ENCODE data around the gene HDAC11.

The HDAC11 gene

GRCh38 chr3:13528217-13528867 is 48.2 kb downstream of the HDAC11 start:
- no peak for DNase-seq

GRCh38 chr3:13529196-13530112 is 49.3 kb downstream of the HDAC11 start:
- no peak for DNase-seq

- no peak for DNase-seq
Observed at GRCh38 chr3:13530241-13531009, 50.3 kb downstream of the HDAC11 start.

DNA sequence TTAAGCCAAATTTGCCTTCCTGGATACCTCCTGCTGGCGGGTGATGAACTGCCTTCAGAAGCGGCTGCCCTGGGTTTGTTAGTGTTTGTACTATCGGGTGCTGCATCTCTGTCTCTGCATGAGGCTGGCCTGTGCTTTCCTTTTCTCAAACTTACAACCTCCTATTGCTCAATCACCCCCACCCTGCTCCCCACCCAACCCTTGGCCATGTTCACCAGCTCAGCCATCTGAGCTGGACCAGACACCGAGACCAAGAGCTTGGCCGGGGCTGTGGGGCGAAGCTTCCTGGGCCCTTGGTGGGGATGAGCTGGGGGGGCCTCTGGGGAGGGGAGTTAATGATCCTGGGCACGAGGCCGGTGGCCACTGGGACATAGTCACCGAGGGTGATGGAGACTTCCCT is 52.0 kb downstream of the HDAC11 start:
- DNase-seq, result no peak

DNA sequence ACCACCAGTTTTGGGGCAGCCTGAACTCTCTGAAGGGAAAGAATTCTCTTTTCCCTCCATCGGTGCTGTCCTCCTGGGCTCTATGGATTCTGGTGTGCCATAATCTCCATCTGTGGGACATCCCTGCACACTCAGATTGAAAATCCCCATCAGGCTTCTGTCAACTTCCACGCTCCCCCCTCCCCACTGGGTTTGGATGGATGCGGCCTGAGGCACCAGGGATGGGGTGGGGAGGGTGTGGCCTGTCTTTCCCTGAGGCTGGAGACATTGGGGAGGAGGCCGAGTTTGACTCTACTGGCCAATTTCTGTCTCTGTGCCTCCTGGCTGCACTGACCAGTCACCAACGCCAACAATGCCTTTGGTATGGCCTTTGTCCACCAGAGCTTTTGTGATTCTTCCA is 52.5 kb downstream of the HDAC11 start:
- DNase-seq, result no peak

DNA sequence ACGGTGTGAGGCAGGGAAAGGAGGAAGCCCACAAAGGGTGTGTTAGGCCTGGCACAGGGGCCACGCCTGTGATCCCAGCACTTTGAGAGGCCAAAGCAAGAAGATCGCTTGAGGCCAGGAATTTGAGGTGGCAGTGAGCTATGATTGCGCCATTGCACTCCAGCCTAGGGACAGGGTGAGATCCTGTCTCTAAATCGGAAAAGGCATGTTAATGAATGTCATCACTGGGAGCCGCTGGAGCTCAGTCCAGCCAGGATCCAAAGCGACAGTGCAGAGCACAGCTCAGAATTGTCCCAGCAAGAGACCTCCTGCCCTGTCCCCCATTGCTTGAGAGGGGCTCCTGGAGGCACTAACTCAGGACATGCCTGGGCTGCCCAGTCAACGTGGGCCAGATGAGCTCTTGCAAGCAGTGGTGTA is 53.8 kb downstream of the HDAC11 start:
- DNase-seq, result no peak

GRCh38 chr3:13535526-13535875 is 55.4 kb downstream of the HDAC11 start:
- DNase-seq, result no peak

- no peak for DNase-seq
Observed at GRCh38 chr3:13535905-13536304, 55.8 kb downstream of the HDAC11 start.

- DNase-seq, result no peak
Observed at GRCh38 chr3:13536432-13536831, 56.3 kb downstream of the HDAC11 start.

DNA sequence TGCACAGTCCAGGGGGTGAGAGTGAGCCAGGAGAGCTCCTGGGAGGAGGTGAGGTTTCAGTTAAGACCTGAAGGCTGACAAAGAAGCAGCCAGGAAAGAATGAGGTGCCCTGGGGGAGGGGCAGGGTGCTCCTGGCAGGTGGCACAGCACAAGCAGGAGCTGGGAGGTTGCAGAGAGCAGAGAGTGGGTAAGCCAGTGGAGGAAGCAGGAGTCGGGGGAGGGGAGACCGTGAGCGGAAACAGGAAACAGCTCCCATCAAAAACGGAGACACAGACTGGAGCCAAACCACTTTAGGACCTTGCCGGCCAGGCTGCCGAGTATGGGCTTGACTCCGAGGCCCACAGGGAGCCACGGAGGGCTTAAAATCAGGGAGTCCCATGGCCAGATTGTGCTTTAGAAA is 56.7 kb downstream of the HDAC11 start:
- no peak for DNase-seq

DNA sequence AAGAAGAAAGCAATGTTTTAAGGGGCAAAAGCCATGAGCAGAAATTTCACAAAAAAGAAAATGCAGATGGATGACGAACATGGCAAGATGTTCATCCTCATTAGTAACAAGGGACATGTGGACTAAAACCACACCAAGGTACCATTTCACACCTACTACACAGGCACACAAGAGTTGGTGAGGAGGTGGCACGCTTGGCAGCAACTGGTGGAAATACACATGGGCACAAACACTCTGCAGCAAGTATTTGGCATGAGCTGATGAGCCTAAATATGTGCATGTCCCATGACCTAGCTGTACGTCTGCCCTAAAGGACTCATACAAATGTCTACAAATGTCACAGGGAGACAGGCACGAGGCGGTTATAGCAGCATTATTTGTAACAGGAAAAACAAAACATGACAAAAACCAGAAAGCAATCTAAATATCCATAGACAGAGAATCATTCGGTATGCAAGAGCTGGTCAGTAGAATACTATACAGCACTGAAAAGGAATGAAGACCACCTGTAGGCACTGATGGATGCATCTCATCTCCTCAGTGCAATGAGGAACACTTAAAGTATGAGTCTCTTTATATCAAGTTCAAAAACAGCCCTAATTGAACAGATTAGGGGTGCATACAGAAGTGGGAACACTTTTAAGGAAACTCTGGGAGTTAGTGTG is 57.3 kb downstream of the HDAC11 start:
- DNase-seq, result no peak

- no peak for DNase-seq
Observed at GRCh38 chr3:13537909-13538296, 57.8 kb downstream of the HDAC11 start.

DNA sequence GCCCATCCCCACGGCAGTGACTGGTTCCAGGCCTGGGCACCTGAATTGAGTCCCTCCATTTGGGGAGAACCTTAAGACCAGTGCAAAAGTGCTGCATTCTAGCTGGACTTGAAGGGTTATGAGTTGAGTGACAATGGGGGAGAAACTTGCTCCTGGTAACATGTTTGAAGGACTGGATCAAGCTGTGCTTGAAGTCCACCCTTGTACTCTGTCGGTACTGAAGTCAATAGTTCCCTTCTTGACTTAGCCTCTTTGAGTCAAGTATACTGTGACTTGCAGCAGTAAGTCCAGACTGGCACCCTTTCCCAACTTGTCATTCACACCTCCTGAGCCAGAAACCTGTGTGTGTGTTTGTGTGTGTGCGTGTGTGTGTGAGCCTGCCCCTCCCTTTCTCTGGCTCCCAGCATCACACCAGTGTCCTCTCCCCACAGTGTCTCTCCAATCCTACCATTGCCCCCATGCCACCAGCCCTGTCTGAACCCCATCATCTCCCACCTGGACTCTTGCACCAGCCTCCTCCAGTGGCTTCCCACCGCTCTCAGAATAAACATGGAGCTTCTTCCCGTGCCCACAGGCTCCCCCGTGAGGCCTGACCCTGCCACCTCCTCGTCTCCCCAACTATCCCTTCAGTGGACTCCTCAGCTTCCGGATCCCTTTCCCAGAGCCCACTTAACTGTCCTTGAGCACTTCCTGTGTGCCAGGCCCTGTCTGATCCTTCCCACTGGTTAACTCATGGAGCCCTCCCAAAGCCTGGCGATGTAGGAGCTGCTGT is 58.6 kb downstream of the HDAC11 start:
- DNase-seq, result no peak

- DNase-seq, result no peak
Observed at GRCh38 chr3:13539292-13539638, 59.2 kb downstream of the HDAC11 start.

- no peak for DNase-seq
Observed at GRCh38 chr3:13539671-13540070, 59.6 kb downstream of the HDAC11 start.

- DNase-seq, result no peak
Observed at GRCh38 chr3:13540297-13540995, 60.3 kb downstream of the HDAC11 start.

DNA sequence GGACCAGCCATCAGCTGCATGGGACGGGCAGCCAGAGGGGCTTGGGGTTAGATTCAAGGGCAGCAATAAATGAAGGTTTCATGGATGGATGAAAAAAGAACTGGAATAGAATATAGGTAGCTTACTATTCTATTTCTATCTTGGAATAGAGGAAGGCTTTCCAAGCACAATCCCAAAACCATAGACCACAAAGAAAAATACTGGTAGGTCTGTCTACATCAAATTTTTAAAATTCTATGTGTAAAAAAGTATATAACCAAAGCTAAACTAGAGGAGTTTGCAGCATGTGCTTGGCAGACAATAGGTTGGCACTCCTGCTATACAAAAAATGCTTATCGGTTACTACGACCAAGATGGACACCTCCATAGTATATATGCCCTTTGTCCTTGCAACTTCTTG is 61.6 kb downstream of the HDAC11 start:
- DNase-seq, result no peak

DNA sequence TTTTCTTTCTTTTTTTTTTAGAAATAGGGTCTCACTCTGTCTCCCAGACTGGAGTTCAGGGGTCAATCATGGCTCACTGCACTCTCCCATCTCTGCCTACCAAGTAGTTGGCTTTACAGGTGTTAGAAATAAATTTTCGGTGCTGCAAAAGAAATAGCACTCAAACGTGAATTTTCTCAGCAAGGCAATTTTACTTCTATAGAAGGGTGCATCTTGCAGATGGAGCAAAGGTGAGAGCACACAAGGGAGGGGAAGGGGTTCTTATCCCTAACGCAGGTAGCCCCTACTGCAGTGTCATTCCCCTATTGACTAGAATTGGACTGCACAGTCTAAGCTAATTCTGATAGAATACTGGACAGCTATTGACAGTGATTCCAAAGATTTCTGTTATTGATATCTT is 62.0 kb downstream of the HDAC11 start:
- DNase-seq, result no peak

- no peak for DNase-seq
Observed at GRCh38 chr3:13543253-13543652, 63.1 kb downstream of the HDAC11 start.

DNA sequence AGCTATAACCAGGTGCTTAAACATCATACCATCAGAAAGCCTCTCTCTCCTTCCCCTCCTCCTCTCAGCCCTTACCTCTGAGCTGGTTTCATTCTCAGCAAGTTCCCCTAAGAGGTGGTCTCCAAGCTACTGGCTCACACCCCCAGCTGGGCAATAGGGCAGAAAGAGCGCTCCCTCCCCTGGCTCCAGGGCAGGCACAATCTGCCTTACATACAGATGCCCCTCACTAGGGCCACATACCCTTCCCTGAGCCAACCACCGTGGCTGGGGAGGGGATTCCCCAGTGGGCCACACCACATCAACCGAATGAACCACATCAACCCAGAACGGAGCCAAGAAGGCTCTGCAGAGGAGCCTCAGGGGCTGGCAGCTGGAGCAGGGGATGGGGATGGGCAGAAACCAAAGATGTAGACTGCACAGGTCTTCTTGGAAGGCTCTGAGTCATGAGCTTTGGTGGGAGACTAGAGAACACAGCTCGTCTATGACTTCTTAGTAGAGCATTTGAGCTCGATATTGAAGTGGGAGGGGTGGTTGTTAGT is 64.3 kb downstream of the HDAC11 start:
- DNase-seq, result no peak

DNA sequence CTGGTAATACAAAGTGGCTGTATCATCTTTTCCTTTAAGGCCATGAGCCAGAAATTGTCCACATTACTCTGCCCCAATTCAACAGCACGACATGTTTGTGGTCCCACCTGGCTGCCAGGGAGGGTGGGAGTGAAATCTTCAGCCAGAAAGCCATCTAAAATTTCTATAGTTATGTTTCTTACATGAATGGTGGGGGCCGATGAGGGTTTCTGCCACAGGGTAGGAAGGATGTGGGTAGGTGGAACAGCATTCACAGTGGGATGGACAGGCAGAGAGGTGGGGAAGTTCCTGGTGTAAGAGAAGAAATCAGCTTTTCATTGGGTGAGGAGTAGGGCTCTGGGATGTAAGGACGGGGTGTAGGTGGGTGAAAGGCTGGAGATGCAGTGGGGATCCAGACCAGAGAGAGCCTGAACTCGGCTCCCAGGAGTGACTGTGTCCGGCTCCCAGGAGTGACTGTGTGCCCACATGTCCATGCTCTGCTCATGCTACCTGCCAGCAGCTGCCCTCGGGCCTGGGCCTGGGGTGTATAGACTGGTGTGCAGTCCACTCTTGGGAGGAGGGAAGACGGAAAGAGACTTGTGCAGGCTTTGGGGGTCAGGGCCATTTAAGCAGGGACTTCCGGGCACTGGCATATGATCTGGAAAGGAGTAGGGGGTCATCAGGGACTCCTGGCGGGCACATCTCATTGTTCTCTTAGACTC is 65.0 kb downstream of the HDAC11 start:
- no peak for DNase-seq

Measured in SIG-M5 (cell line).